ENCODE measurements around the gene CSNK1A1. TPM values are rescaled to one million over a fixed set of nuclear protein-coding genes. Genes with fewer than 3 reads are reported as not detected.
"Not testable (repeated sequence)": the region's sequence is repeated elsewhere in the genome, so short reads cannot be mapped to it uniquely, and the experiment has no call there.

The CSNK1A1 gene
- total RNA-seq, 4 donors from 2014 or later: 159 to 260 (median 184) TPM

- Histone ChIP-seq H3K4me3 (no peak overlapping the region), H3K36me3 (no peaks in the 10 kb centered on the region), H3K9me3 (no peaks in the 10 kb centered on the region), H3K27ac (peak overlapping the region; percentile 86 to 92 (median 90)), H3K27me3 (no peaks in the 10 kb centered on the region), H3K4me1 (peaks cover 38 to 68% (median 57%) of the 10 kb centered on the region in 4 donors)
- DNase-seq: peak; percentile 60
- intact Hi-C loops (cut with DNase I; ENCODE audit: low total_unique reads) (no loop called here), in situ Hi-C loops (cut with MboI; ENCODE audit: low pct_ligation_motif_present in 1 of 4, low pct_unique_long_range_greater_than_20kb in 1 of 4, low sequenced_read_pairs in 3 of 4) (no loop called here)
- 55% methylated on average over 3 of the region's 3 CpGs; no CpG with 5 or more reads in 1 of the 2 donors for WGBS, 2 donors (ENCODE audit: low coverage in 1 of 2)
- TF ChIP-seq POLR2AphosphoS5 (IDR thresholded peaks at IDR 0.05) (peak; percentile 40 to 62 (median 43)), EP300 (IDR thresholded peaks at IDR 0.05; ENCODE audit: low read depth) (no peak)
These were observed 101.0 kb downstream of the CSNK1A1 start for GRCh38 chr5:149450199-149450598.

- WGBS, 2 donors (ENCODE audit: low coverage in 1 of 2): 62 to 73% methylated on average over 6 to 7 of the region's 7 CpGs
- peak; percentile 63 for DNase-seq
- in situ Hi-C loops (cut with MboI; ENCODE audit: low pct_ligation_motif_present in 1 of 4, low pct_unique_long_range_greater_than_20kb in 1 of 4, low sequenced_read_pairs in 3 of 4): loop anchor here in 1 of 4 donors (10.0 kb wide), 1 partner anchor 116 kb away; no protein-coding TSS in a partner anchor
- Histone ChIP-seq H3K9me3 (no peaks in the 10 kb centered on the region), H3K27me3 (no peaks in the 10 kb centered on the region), H3K4me3 (no peak overlapping the region), H3K36me3 (no peaks in the 10 kb centered on the region), H3K27ac (peak overlapping the region; percentile 86 to 92 (median 90)), H3K4me1 (peaks cover 38 to 65% (median 56%) of the 10 kb centered on the region in 4 donors)
- intact Hi-C loops (cut with DNase I; ENCODE audit: low total_unique reads): loop anchor here (5.0 kb wide), 1 partner anchor 33 kb away; no protein-coding TSS in a partner anchor
- TF ChIP-seq POLR2A (IDR thresholded peaks at IDR 0.05) (no peak), CTCF (IDR thresholded peaks at IDR 0.05) (peak; percentile 35 to 58 (median 49)), EP300 (IDR thresholded peaks at IDR 0.05; ENCODE audit: low read depth) (no peak), POLR2AphosphoS5 (IDR thresholded peaks at IDR 0.05) (no peak)
These were observed 102.2 kb downstream of the CSNK1A1 start for GRCh38 chr5:149448831-149449714.

- peaks cover 34 to 59% (median 49%) of the 10 kb centered on the region in 4 donors for H3K4me1 ChIP-seq
- H3K36me3 ChIP-seq: no peaks in the 10 kb centered on the region
- TF ChIP-seq CTCF (IDR thresholded peaks at IDR 0.05) (no peak), POLR2A (IDR thresholded peaks at IDR 0.05) (no peak), POLR2AphosphoS5 (IDR thresholded peaks at IDR 0.05) (no peak), EP300 (IDR thresholded peaks at IDR 0.05; ENCODE audit: low read depth) (no peak)
- DNase-seq: no peak
- in situ Hi-C loops (cut with MboI; ENCODE audit: low pct_ligation_motif_present in 1 of 4, low pct_unique_long_range_greater_than_20kb in 1 of 4, low sequenced_read_pairs in 3 of 4) (loop anchor here in 1 of 4 donors (10.0 kb wide), 1 partner anchor 116 kb away; no protein-coding TSS in a partner anchor), intact Hi-C loops (cut with DNase I; ENCODE audit: low total_unique reads) (loop anchor here (5.0 kb wide), 1 partner anchor 34 kb away; no protein-coding TSS in a partner anchor)
- no peak overlapping the region for H3K4me3 ChIP-seq
- 73 to 80% methylated on average over 4 of the region's 4 CpGs for WGBS, 2 donors (ENCODE audit: low coverage in 1 of 2)
- peak overlapping the region; percentile 86 to 92 (median 90) for H3K27ac ChIP-seq
- H3K9me3 ChIP-seq: no peaks in the 10 kb centered on the region
- H3K27me3 ChIP-seq: no peaks in the 10 kb centered on the region
These were observed 102.8 kb downstream of the CSNK1A1 start for GRCh38 chr5:149448431-149448830.

- Histone ChIP-seq H3K27me3 (no peaks in the 10 kb centered on the region), H3K27ac (peak overlapping the region; percentile 86 to 92 (median 90)), H3K9me3 (no peaks in the 10 kb centered on the region), H3K4me3 (no peak overlapping the region), H3K36me3 (no peaks in the 10 kb centered on the region), H3K4me1 (peaks cover 26 to 54% (median 45%) of the 10 kb centered on the region in 4 donors)
- in situ Hi-C loops (cut with MboI; ENCODE audit: low pct_ligation_motif_present in 1 of 4, low pct_unique_long_range_greater_than_20kb in 1 of 4, low sequenced_read_pairs in 3 of 4) (loop anchor here in 1 of 4 donors (10.0 kb wide), 1 partner anchor 117 kb away; no protein-coding TSS in a partner anchor), intact Hi-C loops (cut with DNase I; ENCODE audit: low total_unique reads) (loop anchor here (5.0 kb wide), 1 partner anchor 35 kb away; no protein-coding TSS in a partner anchor)
- TF ChIP-seq POLR2AphosphoS5 (IDR thresholded peaks at IDR 0.05): no peak
- no peak for TF ChIP-seq EP300 (IDR thresholded peaks at IDR 0.05; ENCODE audit: low read depth)
- TF ChIP-seq POLR2A (IDR thresholded peaks at IDR 0.05): no peak
- no peak for TF ChIP-seq CTCF (IDR thresholded peaks at IDR 0.05)
- DNase-seq: no peak
- 79 to 92% methylated on average over 12 of the region's 12 CpGs for WGBS, 2 donors (ENCODE audit: low coverage in 1 of 2)
These were observed 103.6 kb downstream of the CSNK1A1 start for GRCh38 chr5:149447373-149448367.

- not testable (repeated sequence) for H3K9me3 ChIP-seq, H3K4me3 ChIP-seq, H3K27me3 ChIP-seq, DNase-seq, H3K36me3 ChIP-seq
- in situ Hi-C loops (cut with MboI; ENCODE audit: low pct_ligation_motif_present in 1 of 4, low pct_unique_long_range_greater_than_20kb in 1 of 4, low sequenced_read_pairs in 3 of 4) (loop anchor here in 1 of 4 donors (10.0 kb wide), 1 partner anchor 118 kb away; no protein-coding TSS in a partner anchor), intact Hi-C loops (cut with DNase I; ENCODE audit: low total_unique reads) (loop anchor here (5.0 kb wide), 1 partner anchor 36 kb away; no protein-coding TSS in a partner anchor)
- H3K4me1 ChIP-seq: peaks cover 21 to 51% (median 42%) of the 10 kb centered on the region in 4 donors
- H3K27ac ChIP-seq: peak overlapping the region; percentile 86 to 92 (median 90)
- 95 to 100% methylated on average over 1 to 3 of the region's 3 CpGs for WGBS, 2 donors (ENCODE audit: low coverage in 1 of 2)
These were observed 104.4 kb downstream of the CSNK1A1 start for GRCh38 chr5:149446794-149447193.
